Stomach (tissue), 9 donors: ENCODE measurements around the gene GHITM. TPM values are rescaled to one million over a fixed set of nuclear protein-coding genes. Genes with fewer than 3 reads are reported as not detected.

ENCODE experiments used
- DNase-seq, 2 donors: peaks; one replicate each; pipeline versions ENCODE4 v3.0.0 to v3.0.0-alpha.2; 2013 to 2019
- H3K27ac ChIP-seq, 5 donors: fragments of 200-600 bp in 4 of 5; sonication (generic) in 4 of 5; one replicate each; pipeline ENCODE4 v1.5.1; 2013 to 2019; ENCODE audit warnings: mild to moderate bottlenecking in 1 of 5, moderate library complexity in 1 of 5
- H3K27me3 ChIP-seq, 3 donors: fragments of 200-600 bp; sonication (generic); one replicate each; pipeline ENCODE4 v1.5.1; 2017 to 2019; ENCODE audit warnings: mixed run types in 1 of 3
- H3K36me3 ChIP-seq, 4 donors: fragments of 200-600 bp; sonication (generic); 1 replicate in 3 of 4; 2 replicates in 1 of 4; pipeline ENCODE4 v1.5.1; 2016 to 2019
- H3K4me1 ChIP-seq, 4 donors: fragments of 200-600 bp; sonication (generic); one replicate each; pipeline ENCODE4 v1.5.1; 2016 to 2019
- H3K4me3 ChIP-seq, 4 donors: fragments of 200-600 bp; sonication (generic) in 3 of 4; one replicate each; pipeline ENCODE4 v1.5.1; 2016 to 2019; ENCODE audit warnings: mild to moderate bottlenecking in 1 of 4
- H3K9me3 ChIP-seq, 4 donors: fragments of 200-600 bp; sonication (generic); one replicate each; pipeline ENCODE4 v1.5.1; 2016 to 2019
- CTCF ChIP-seq, 7 experiments: fragments of 450-650 bp in 4 of 7; fragments of 200-600 bp in 3 of 7; sonication (generic) in 3 of 7; IDR thresholded peaks; one replicate each; pipeline ENCODE4 v1.5.1; 2016 to 2019; ENCODE audit warnings: antibody characterized with exemption in 7 of 7, control low read depth in 2 of 7, mild to moderate bottlenecking in 1 of 7
- EP300 ChIP-seq: sonication (generic); formaldehyde crosslinking; IDR thresholded peaks from one replicate; pipeline ENCODE4 v1.6.1; 2017; ENCODE audit warnings: antibody characterized with exemption
- POLR2A ChIP-seq, 4 donors: fragments of 450-650 bp; IDR thresholded peaks; one replicate each; pipeline ENCODE4 v1.6.1; 2016; ENCODE audit warnings: antibody characterized with exemption in 4 of 4, control low read depth in 2 of 4, mild to moderate bottlenecking in 1 of 4, moderate library complexity in 1 of 4
- POLR2AphosphoS5 ChIP-seq, 3 donors: sonication (generic); formaldehyde crosslinking; IDR thresholded peaks; one replicate each; pipeline ENCODE4 v1.6.1; 2016; ENCODE audit warnings: antibody characterized with exemption in 3 of 3
- WGBS, 5 donors: extraction: QIAGEN DNeasy Blood & Tissue Kit in 3 of 5; methylation state at CpG; one replicate each; pipeline versions ENCODE4 v1.1.5 to v1.1.7; 2013 to 2018; 5-methylcytosine and 5-hydroxymethylcytosine counted together
- intact Hi-C: fragments of 100-400 bp; cut with DNase I; formaldehyde crosslinking; loops from one replicate; pipeline ENCODE4 v1.15.1; 2023; ENCODE audit warnings: low total_unique reads
- polyA plus RNA-seq, 3 donors: library from polyadenylated mRNA; stranded (reverse); fragments of 200-250 nt; gene quantifications; one replicate each; pipeline ENCODE4 v1.2.3, GENCODE V29; 2013
- total RNA-seq, 5 donors: library from RNA; depleted of rRNA; stranded (reverse); fragments of >200 nt; gene quantifications; one replicate each; pipeline versions ENCODE4 v1.1.0 to v1.2.3, GENCODE V29; 2014 to 2016
- donor health status: healthy with polysubstance abuse.
- donor health status: Bipolar disorder and iron deficiency.
- donor health status: healthy.

GHITM gene
- total and polyA plus RNA-seq, 8 donors: 17.5 to 186 (median 106) TPM

- no peak for TF ChIP-seq CTCF (IDR thresholded peaks at IDR 0.05)
- no peak for TF ChIP-seq EP300
- TF ChIP-seq POLR2AphosphoS5 (IDR thresholded peaks at IDR 0.05): no peak
- TF ChIP-seq POLR2A (IDR thresholded peaks at IDR 0.05): no peak
- intact Hi-C loops: no loop called here
- no peaks in the 10 kb centered on the region for H3K9me3 ChIP-seq
- peaks cover 9 to 18% (median 17%) of the 10 kb centered on the region in 4 donors for H3K4me1 ChIP-seq
- no peak overlapping the region for H3K4me3 ChIP-seq
- H3K36me3 ChIP-seq: no peaks in the 10 kb centered on the region
- 72 to 92% (median 81%) methylated on average over 3 of the region's 3 CpGs for WGBS, 5 donors
- H3K27ac ChIP-seq: no peak overlapping the region
- no peak for DNase-seq
- peaks cover 0 to 74% (median 25%) of the 10 kb centered on the region in 3 donors for H3K27me3 ChIP-seq
Observed at GRCh38 chr10:84190621-84191020, 51.3 kb downstream of the GHITM start.

GRCh38 chr10:84191106-84191505 is 51.8 kb downstream of the GHITM start:
- H3K36me3 ChIP-seq: no peaks in the 10 kb centered on the region
- peaks cover 9 to 22% (median 17%) of the 10 kb centered on the region in 4 donors for H3K4me1 ChIP-seq
- H3K9me3 ChIP-seq: no peaks in the 10 kb centered on the region
- H3K27ac ChIP-seq: no peak overlapping the region
- peaks cover 0 to 75% (median 30%) of the 10 kb centered on the region in 3 donors for H3K27me3 ChIP-seq
- intact Hi-C loops: no loop called here
- no peak for DNase-seq
- TF ChIP-seq POLR2A (IDR thresholded peaks at IDR 0.05) (no peak), EP300 (no peak), CTCF (IDR thresholded peaks at IDR 0.05) (no peak), POLR2AphosphoS5 (IDR thresholded peaks at IDR 0.05) (no peak)
- no peak overlapping the region for H3K4me3 ChIP-seq
- WGBS, 5 donors: 56 to 78% (median 70%) methylated on average over 3 to 5 of the region's 5 CpGs

DNA sequence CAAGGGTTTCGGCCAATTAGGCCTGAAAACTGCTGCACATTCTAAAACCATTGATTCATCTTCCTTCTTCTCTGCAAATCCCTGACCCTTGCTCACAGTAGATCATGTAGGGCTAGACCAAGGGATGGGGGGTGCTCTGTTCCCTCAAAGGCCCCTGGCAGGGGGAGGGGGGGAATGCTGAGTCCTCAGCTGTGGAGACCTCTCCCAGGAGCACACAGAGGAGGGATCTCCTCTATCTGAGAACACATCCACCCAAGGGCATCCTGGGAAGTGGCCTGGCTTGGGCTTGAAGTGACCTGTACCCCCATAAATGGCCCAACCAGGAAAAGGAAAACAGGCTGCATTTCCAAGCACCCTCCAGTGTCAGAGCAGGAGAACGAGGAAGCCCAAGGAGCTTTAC is 54.0 kb downstream of the GHITM start:
- no peak for TF ChIP-seq CTCF (IDR thresholded peaks at IDR 0.05)
- TF ChIP-seq POLR2A (IDR thresholded peaks at IDR 0.05): no peak
- TF ChIP-seq EP300: no peak
- TF ChIP-seq POLR2AphosphoS5 (IDR thresholded peaks at IDR 0.05): no peak
- H3K36me3 ChIP-seq: no peaks in the 10 kb centered on the region
- H3K9me3 ChIP-seq: no peaks in the 10 kb centered on the region
- intact Hi-C loops: no loop called here
- no peak overlapping the region for H3K27ac ChIP-seq
- H3K4me3 ChIP-seq: no peak overlapping the region
- WGBS, 5 donors: 91 to 98% (median 94%) methylated on average over 2 of the region's 2 CpGs
- H3K4me1 ChIP-seq: peaks cover 9 to 33% (median 17%) of the 10 kb centered on the region in 4 donors
- DNase-seq: no peak
- H3K27me3 ChIP-seq: peaks cover 0 to 88% (median 38%) of the 10 kb centered on the region in 3 donors

DNA sequence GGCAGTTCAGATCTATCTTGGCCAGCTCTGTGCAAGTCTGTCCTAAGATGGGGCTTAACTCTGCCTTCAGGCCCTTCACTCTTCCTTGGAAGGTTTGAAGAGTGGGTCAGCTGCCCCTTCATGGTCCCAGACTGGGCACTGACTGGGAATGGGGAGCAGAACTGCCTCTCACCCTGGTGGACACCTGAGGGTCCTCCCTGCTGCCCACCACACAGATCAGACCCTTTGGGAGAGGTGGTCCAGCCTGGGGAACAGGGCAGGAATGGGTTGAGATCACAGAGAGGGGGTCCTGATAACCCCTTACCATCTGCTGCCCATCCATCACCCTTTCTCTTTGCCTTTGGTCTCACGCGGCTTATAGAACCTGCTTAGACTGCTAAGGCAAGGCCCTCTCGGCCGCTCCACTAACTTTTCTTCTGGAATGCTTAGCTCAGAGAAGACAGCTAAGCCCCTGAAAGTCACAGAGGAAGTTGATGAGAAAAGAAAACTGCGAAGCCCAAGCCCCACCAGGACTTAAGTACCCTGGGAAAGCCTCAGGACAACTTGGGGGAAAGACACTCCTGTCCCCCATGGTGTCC is 54.6 kb downstream of the GHITM start:
- no peaks in the 10 kb centered on the region for H3K36me3 ChIP-seq
- H3K27ac ChIP-seq: no peak overlapping the region
- H3K4me3 ChIP-seq: peak overlapping the region; percentile 49 to 56 (median 52)
- H3K27me3 ChIP-seq: peaks cover 0 to 82% (median 38%) of the 10 kb centered on the region in 3 donors
- DNase-seq: no peak
- WGBS, 5 donors: 21 to 40% (median 31%) methylated on average over 3 to 5 of the region's 5 CpGs
- no peak for TF ChIP-seq POLR2A (IDR thresholded peaks at IDR 0.05)
- no peak for TF ChIP-seq EP300
- no peak for TF ChIP-seq CTCF (IDR thresholded peaks at IDR 0.05)
- TF ChIP-seq POLR2AphosphoS5 (IDR thresholded peaks at IDR 0.05): no peak
- H3K9me3 ChIP-seq: no peaks in the 10 kb centered on the region
- intact Hi-C loops: no loop called here
- peaks cover 9 to 33% (median 17%) of the 10 kb centered on the region in 4 donors for H3K4me1 ChIP-seq
